M059J (cell line): ENCODE measurements around the gene TMEM18. TPM values are rescaled to one million over a fixed set of nuclear protein-coding genes. Genes with fewer than 3 reads are reported as not detected.
"Not testable (repeated sequence)": the region's sequence is repeated elsewhere in the genome, so short reads cannot be mapped to it uniquely, and the experiment has no call there.

ENCODE experiments used
- DNase-seq: peaks from one replicate; pipeline ENCODE4 v3.0.0-alpha.2; 2012; ENCODE audit warnings: low read depth
- total RNA-seq: library from RNA; depleted of rRNA; stranded (reverse); fragments of >200 nt; shearing (Covaris generic); gene quantifications from 2 replicates; pipeline ENCODE4 v1.2.3, GENCODE V29; 2014; rRNA removed

The TMEM18 gene
- 15.3 and 29.9 TPM in 2 replicates for total RNA-seq

GRCh38 chr2:677056-677958 lies at the start of gene TMEM18:
Gene TMEM18, minus strand, starts transcription at chr2:677406. Its CDS starts 61 bp downstream, at chr2:677345.
- DNase-seq = peak; percentile 97

GRCh38 chr2:726169-726568 lies 49.0 kb upstream of the TMEM18 start:
- DNase-seq = no peak

GRCh38 chr2:725468-725867 lies 48.3 kb upstream of the TMEM18 start:
- DNase-seq = no peak

GRCh38 chr2:723761-724160 lies 46.6 kb upstream of the TMEM18 start:
- no peak for DNase-seq

GRCh38 chr2:720842-721241 lies 43.6 kb upstream of the TMEM18 start:
- DNase-seq = no peak

GRCh38 chr2:719734-720133 lies 42.5 kb upstream of the TMEM18 start:
- no peak for DNase-seq

- DNase-seq = no peak
Measured at GRCh38 chr2:719191-719590, 42.0 kb upstream of the TMEM18 start.

- no peak for DNase-seq
Measured at GRCh38 chr2:717661-718060, 40.5 kb upstream of the TMEM18 start.

GRCh38 chr2:715854-716560 lies 38.8 kb upstream of the TMEM18 start:
- no peak for DNase-seq

GRCh38 chr2:715038-715437 lies 37.8 kb upstream of the TMEM18 start:
- no peak for DNase-seq

GRCh38 chr2:714005-714741 lies 37.0 kb upstream of the TMEM18 start:
- DNase-seq = peak; percentile 52

GRCh38 chr2:710867-711665 lies 33.9 kb upstream of the TMEM18 start:
- no peak for DNase-seq

GRCh38 chr2:709138-709765 lies 32.0 kb upstream of the TMEM18 start:
- DNase-seq = no peak

- no peak for DNase-seq
Measured at GRCh38 chr2:708667-709066, 31.5 kb upstream of the TMEM18 start.

GRCh38 chr2:705971-706511 lies 28.8 kb upstream of the TMEM18 start:
- DNase-seq = no peak

- DNase-seq = not testable (repeated sequence)
Measured at GRCh38 chr2:702765-703164, 25.6 kb upstream of the TMEM18 start.

GRCh38 chr2:696999-697627 lies 19.9 kb upstream of the TMEM18 start:
- DNase-seq = no peak

GRCh38 chr2:696463-696862 lies 19.3 kb upstream of the TMEM18 start:
- DNase-seq = no peak

GRCh38 chr2:694906-695510 lies 17.8 kb upstream of the TMEM18 start:
- DNase-seq = peak; percentile 20

- peak; percentile 4 for DNase-seq
Measured at GRCh38 chr2:694174-694573, 17.0 kb upstream of the TMEM18 start.
